ENCODE measurements around the gene ZNF326. TPM values are rescaled to one million over a fixed set of nuclear protein-coding genes. Genes with fewer than 3 reads are reported as not detected.
A peak's percentile ranks its signal among the peaks of the same experiment; 100 is the strongest.

ZNF326 gene
- total and polyA plus RNA-seq, 2 of the 8 experiments (the other 6 are each of a cell fraction or from before 2014, with no cell fraction given) = 12.2 to 30.6 TPM

DNA sequence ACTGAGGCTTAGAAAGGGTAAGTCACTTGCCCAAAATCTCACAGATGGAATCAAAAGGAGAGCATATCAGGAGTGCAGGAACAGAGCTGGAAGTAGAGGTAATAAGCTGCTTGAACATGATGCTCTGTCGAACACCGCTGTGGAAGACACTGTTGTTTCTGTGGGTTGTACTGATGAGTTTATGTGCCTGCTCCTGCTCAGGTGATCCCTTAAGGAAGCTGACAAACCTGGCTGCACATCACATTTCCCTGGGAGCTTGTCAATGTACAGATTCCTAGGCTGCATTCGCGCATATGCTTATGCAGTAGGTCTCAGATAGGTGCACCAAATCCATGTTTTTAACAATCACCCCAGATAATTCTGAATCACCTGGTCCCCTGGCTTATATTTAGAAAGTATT lies 79.7 kb downstream of the ZNF326 start:
- no peak overlapping the region for H3K9ac ChIP-seq (replicated peaks in 1 of 4; ENCODE audit: extremely low read depth in 1 of 4, low read depth in 3 of 4, low read length in 3 of 4)
- ChIA-PET CTCF (ENCODE audit: partially characterized antibody) (interaction anchor here (0.6 to 1.9 kb wide), 5 partner anchors 29 to 483 kb away, joined by 3 to 10 read pairs (median 5); no protein-coding TSS in a partner anchor), POLR2A (ENCODE audit: partially characterized antibody) (interaction anchor here (1.5 kb wide), 1 partner anchor 10 kb away, joined by 6 read pairs; no protein-coding TSS in a partner anchor)
- no peak overlapping the region for H3K4me3 ChIP-seq (ENCODE audit: extremely low read depth in 1 of 4, insufficient read depth in 2 of 4, low read depth in 3 of 4, low read length in 4 of 4)
- H3K27me3 ChIP-seq (replicated peaks in 1 of 4; ENCODE audit: control insufficient read depth in 3 of 4, extremely low read depth in 1 of 4, insufficient read depth in 3 of 4, low read length in 3 of 4) = no peaks in the 10 kb centered on the region
- no peak overlapping the region for H2BK120ac ChIP-seq (replicated peaks; ENCODE audit: low read depth, low read length)
- H3K23me2 ChIP-seq (ENCODE audit: low read depth, low read length) = no peaks in the 10 kb centered on the region
- no peak overlapping the region for H2AK5ac ChIP-seq (ENCODE audit: low read depth, low read length)
- H3K27ac ChIP-seq (ENCODE audit: low read depth, low read length) = no peak overlapping the region
- H3K4me1 ChIP-seq (replicated peaks in 1 of 4; ENCODE audit: control insufficient read depth in 3 of 4, insufficient read depth in 4 of 4, low read length in 3 of 4) = no peaks in the 10 kb centered on the region
- no peak for FAIRE-seq
- H2BK15ac ChIP-seq (ENCODE audit: low read length) = no peak overlapping the region
- no peaks in the 10 kb centered on the region for H3K79me1 ChIP-seq (ENCODE audit: low read depth, low read length)
- H3K36me3 ChIP-seq (ENCODE audit: control insufficient read depth in 2 of 4, insufficient read depth in 4 of 4, low read length in 3 of 4) = no peaks in the 10 kb centered on the region
- H3K56ac ChIP-seq (replicated peaks; ENCODE audit: insufficient read length, low read depth, low read length) = no peak overlapping the region
- no peaks in the 10 kb centered on the region for H4K20me1 ChIP-seq (replicated peaks in 1 of 2; ENCODE audit: control insufficient read depth in 1 of 2, insufficient read depth in 2 of 2, low read length in 2 of 2)
- no peak overlapping the region for H3K23ac ChIP-seq (ENCODE audit: insufficient read length)
- no peak overlapping the region for H3K14ac ChIP-seq (ENCODE audit: insufficient read length)
- 0 out of 2 replicates have a peak overlapping the region, but pooled peaks have one; percentile 23 for H2AFZ ChIP-seq (ENCODE audit: low read length)
- H2BK5ac ChIP-seq (ENCODE audit: low read depth, low read length) = no peak overlapping the region
- H4K5ac ChIP-seq (ENCODE audit: insufficient read length, low read depth, low read length) = no peak overlapping the region
- H2BK12ac ChIP-seq (ENCODE audit: low read depth, low read length) = no peak overlapping the region
- H3K9me3 ChIP-seq (ENCODE audit: insufficient read depth in 2 of 2, low read depth in 1 of 2, low read length in 1 of 2) = no peaks in the 10 kb centered on the region
- DNase-seq (ENCODE audit: low read depth in 1 of 2, low spot score in 2 of 2) = no peak
- H2BK20ac ChIP-seq (ENCODE audit: low read length) = no peak overlapping the region
- WGBS, 2 experiments (ENCODE audit: extremely low coverage in 1 of 2, insufficient coverage in 1 of 2, insufficient read length in 1 of 2, insufficient replicate concordance in 2 of 2, low coverage in 1 of 2, low lambda C conversion rate in 2 of 2, missing lambda C conversion rate in 1 of 2) = 90% methylated on average over 4 of the region's 4 CpGs; no CpG with 5 or more reads in 1 of the 2 experiments
- no peaks in the 10 kb centered on the region for H3K79me2 ChIP-seq (ENCODE audit: control insufficient read depth in 1 of 2, insufficient read depth in 2 of 2, low read length in 2 of 2)
- no peak overlapping the region for H3K18ac ChIP-seq (ENCODE audit: extremely low read depth, low read length)
- no peak overlapping the region for H4K91ac ChIP-seq (replicated peaks; ENCODE audit: insufficient read length, low read length)
- no peak overlapping the region for H4K8ac ChIP-seq (ENCODE audit: extremely low read depth, insufficient read depth, low read length)
- no peak overlapping the region for H3K4ac ChIP-seq (replicated peaks; ENCODE audit: insufficient read length, low read depth, low read length)
- no peak overlapping the region for H3K4me2 ChIP-seq (ENCODE audit: insufficient read depth in 1 of 2, low read depth in 2 of 2, low read length in 2 of 2)
- no peak for TF ChIP-seq FOSL1 (IDR thresholded peaks at IDR 0.05; ENCODE audit: insufficient read depth, low read depth, low read length)
- no peak for TF ChIP-seq RNF2 (IDR thresholded peaks at IDR 0.05; ENCODE audit: borderline replicate concordance, low read depth, low read length, missing control alignments, poor library complexity, severe bottlenecking)
- TF ChIP-seq KDM5A (IDR thresholded peaks at IDR 0.05; ENCODE audit: low read length) = no peak
- TF ChIP-seq, protein P1, sequence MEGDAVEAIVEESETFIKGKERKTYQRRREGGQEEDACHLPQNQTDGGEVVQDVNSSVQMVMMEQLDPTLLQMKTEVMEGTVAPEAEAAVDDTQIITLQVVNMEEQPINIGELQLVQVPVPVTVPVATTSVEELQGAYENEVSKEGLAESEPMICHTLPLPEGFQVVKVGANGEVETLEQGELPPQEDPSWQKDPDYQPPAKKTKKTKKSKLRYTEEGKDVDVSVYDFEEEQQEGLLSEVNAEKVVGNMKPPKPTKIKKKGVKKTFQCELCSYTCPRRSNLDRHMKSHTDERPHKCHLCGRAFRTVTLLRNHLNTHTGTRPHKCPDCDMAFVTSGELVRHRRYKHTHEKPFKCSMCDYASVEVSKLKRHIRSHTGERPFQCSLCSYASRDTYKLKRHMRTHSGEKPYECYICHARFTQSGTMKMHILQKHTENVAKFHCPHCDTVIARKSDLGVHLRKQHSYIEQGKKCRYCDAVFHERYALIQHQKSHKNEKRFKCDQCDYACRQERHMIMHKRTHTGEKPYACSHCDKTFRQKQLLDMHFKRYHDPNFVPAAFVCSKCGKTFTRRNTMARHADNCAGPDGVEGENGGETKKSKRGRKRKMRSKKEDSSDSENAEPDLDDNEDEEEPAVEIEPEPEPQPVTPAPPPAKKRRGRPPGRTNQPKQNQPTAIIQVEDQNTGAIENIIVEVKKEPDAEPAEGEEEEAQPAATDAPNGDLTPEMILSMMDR (IDR thresholded peaks at IDR 0.05; ENCODE audit: control extremely low read depth in 1 of 3, insufficient read depth in 1 of 3, low read depth in 1 of 3, low read length in 3 of 3) = no peak
- no peak for TF ChIP-seq GTF2F1 (IDR thresholded peaks at IDR 0.05; ENCODE audit: borderline replicate concordance, low read depth, low read length)
- TF ChIP-seq SIRT6 (IDR thresholded peaks at IDR 0.05; ENCODE audit: low read length) = no peak
- no peak for TF ChIP-seq EGR1 (IDR thresholded peaks at IDR 0.05; ENCODE audit: borderline replicate concordance, low read depth, low read length)
- TF ChIP-seq PHF8 (conservative IDR thresholded peaks at IDR 0.05; ENCODE audit: low read depth, low read length) = no peak
- no peak for TF ChIP-seq CREB1 (IDR thresholded peaks at IDR 0.05)
- TF ChIP-seq NRF1 (IDR thresholded peaks at IDR 0.05; ENCODE audit: low read depth, low read length) = no peak
- TF ChIP-seq POLR2A (IDR thresholded peaks at IDR 0.05; ENCODE audit: control extremely low read depth in 1 of 2, low read depth in 2 of 2, low read length in 2 of 2) = no peak
- no peak for TF ChIP-seq GABPA (IDR thresholded peaks at IDR 0.05; ENCODE audit: borderline replicate concordance, insufficient read depth, low read length)

Measured in H1 (cell line).